Motor neuron (in vitro differentiated cells): ENCODE measurements around the gene ABCG1. TPM values are rescaled to one million over a fixed set of nuclear protein-coding genes. Genes with fewer than 3 reads are reported as not detected.

Experiments
- ATAC-seq, 8 experiments: fragments of 200-7000 bp; cut with Tn5 transposase; replicated peaks in 6 of 8; 2 replicates each; pipeline ENCODE4 v1.8.0; 2021; ENCODE audit warnings: mild to moderate bottlenecking in 8 of 8, moderate library complexity in 8 of 8
- H3K27ac ChIP-seq, 2 donors: fragments of 250-450 bp; sonication (Bioruptor Pico); 2 replicates each; pipeline ENCODE4 v1.9.0; 2021; ENCODE audit warnings: antibody characterized with exemption in 2 of 2, mild to moderate bottlenecking in 2 of 2, moderate library complexity in 1 of 2
- H3K4me1 ChIP-seq, 2 donors: fragments of 250-450 bp; sonication (Bioruptor Pico); replicated peaks in 1 of 2; 2 replicates each; pipeline ENCODE4 v1.6.1; 2021; ENCODE audit warnings: antibody characterized with exemption in 2 of 2, mild to moderate bottlenecking in 2 of 2, moderate library complexity in 1 of 2
- H3K4me3 ChIP-seq, 5 donors: fragments of 250-450 bp; sonication (Bioruptor Pico); 2 replicates each; pipeline ENCODE4 v1.9.0; 2021; ENCODE audit warnings: antibody characterized with exemption in 5 of 5, mild to moderate bottlenecking in 5 of 5, moderate library complexity in 4 of 5
- WGBS, 10 experiments: fragments of 450-650 bp; shearing (Covaris generic); methylation state at CpG; one replicate each; pipeline ENCODE4 v1.0.0; 2022; 5-methylcytosine and 5-hydroxymethylcytosine counted together
- in situ Hi-C, 9 experiments: fragments of 400-800 bp; cut with MboI; loops; one replicate each; pipeline ENCODE4 v1.15.0; 2021; ENCODE audit warnings: low sequenced_read_pairs in 9 of 9, low pct_unique_long_range_greater_than_20kb in 2 of 9; ENCODE audit not compliant: unreplicated experiment in 9 of 9
- total RNA-seq, 8 experiments: library from RNA; unstranded; fragments of 300-600 nt; gene quantifications; 2 replicates each; pipeline versions ENCODE4 v1.2.3 to v1.2.4, GENCODE V29; 2022

The ABCG1 gene
- total RNA-seq, 8 experiments from 2014 or later, result 0.36 to 26.7 (median 2.8) TPM

DNA sequence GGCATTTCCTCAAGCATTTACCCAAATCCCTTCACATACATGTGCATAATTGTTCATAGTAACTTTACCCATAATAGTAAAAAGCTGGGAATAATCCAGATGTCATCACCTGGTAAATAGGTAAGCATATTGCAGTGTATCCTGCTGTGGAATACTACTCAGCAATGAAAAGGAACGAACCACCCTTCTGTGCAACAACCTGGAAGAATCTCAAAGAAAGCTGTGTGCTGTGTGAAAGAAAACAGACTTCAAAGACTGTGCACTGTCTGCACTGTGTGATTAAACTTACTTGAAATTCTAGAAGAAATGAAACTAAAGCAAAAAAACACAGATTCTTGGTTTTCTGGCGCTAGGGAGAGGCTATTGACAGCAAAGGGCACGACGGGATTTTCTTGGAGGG is 118.3 kb downstream of the ABCG1 start:
- no peak for ATAC-seq
- in situ Hi-C loops, result no loop called here
- WGBS, 10 experiments, result 33 to 100% (median 88%) methylated on average over 1 to 4 of the region's 4 CpGs; no CpG with 5 or more reads in 1 of the 10 experiments
- peaks cover 4 to 18% of the 10 kb centered on the region in 2 donors for H3K4me1 ChIP-seq
- no peak overlapping the region for H3K4me3 ChIP-seq
- H3K27ac ChIP-seq, result no peak overlapping the region

DNA sequence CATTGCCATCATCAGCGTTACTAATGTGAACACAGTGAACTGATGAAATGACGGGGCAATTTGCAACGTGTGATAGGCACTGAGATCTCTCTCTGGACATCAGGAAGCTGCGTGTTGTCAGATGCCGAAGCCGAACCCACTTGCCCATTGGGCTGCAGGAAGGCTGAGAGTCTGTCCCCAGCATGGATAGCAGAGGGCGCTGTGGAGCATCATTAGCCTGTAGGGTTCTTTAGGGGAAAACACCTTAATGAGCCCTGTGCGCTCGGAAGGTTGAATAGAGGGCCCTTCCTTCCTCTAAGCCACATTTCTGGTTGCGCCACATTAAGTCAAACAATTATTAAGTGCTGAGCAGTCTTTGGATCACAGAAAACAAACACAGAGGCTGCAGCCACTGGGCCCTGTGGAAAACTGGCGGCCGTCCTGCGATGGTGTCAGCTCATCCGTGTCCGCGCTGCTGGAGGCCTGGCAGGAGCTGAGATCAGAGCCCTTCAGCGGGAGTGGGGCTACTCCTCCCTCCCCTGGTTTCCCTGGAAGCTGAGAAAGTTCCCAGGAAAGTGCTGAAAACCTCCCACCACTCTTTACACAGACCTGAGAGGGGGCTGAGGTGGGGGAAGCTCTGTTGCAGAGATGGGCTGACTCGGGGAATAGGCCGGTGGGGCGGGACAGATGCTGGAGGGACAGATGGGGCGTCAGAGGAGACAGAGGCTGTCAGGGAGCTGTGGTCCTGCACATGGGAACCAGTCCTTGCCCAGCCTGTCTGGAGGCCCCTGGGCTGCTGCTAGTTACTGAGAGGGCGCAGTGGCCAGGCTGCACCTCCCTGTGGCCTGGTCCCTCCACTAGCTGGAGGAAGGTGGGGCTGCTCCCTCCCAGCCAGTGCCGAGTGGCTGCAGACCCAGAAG is 119.1 kb downstream of the ABCG1 start:
- peak; percentile 41 to 87 (median 84) for ATAC-seq
- Histone ChIP-seq H3K4me3 (no peak overlapping the region), H3K4me1 (peaks cover 4 to 18% of the 10 kb centered on the region in 2 donors), H3K27ac (peak overlapping the region in 1 of 2 donors; percentile 27)
- WGBS, 10 experiments, result 0 to 68% (median 22%) methylated on average over 1 to 13 of the region's 23 CpGs; no CpG with 5 or more reads in 2 of the 10 experiments
- in situ Hi-C loops, result no loop called here

DNA sequence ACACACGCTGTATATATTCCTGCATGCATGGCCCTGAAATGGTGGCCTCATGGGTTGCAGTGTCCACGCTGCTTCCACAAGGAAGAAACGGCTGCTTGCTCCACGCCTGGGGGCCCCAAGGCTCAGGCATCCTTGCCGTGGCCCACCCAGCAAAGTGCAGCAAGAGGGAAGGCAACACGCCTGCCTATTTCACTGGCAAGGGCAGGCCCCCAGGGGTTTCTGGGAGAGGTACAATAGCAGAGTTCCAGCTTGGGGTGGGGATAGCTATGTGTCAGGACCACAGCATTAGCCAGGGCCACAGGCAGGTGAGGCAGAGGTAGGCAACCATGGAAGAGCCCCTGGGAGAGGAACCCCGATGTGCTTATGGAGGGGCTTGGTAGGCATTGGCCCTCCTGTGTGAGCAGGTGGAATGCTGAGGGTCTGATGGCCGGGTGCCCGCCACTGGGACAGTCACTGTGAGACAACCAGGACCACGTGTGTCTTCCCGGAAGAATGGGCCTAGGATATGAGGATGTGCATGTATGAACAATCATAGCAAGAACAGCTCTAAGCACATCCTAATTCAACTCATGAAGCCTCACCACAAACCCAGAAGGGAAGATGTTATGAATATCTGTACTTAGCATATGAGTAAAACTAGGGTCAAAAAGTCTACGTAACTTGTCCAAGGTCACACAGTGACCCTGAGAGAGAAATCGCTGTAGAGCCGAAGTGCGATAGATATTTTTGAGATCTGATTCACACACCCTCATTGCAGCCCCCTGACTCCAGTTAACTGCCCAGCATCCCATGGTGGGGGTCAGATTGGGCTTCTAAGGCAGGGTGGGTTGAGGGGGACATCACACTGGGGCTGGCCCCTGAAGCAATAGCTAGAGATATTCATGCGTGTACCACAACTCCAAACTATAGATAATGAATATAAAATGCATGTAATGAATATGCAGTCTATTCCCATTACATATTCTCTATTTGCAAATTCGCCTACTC is 120.1 kb downstream of the ABCG1 start:
- H3K27ac ChIP-seq, result peak overlapping the region in 1 of 2 donors; percentile 27
- WGBS, 10 experiments, result 30 to 100% (median 91%) methylated on average over 1 to 10 of the region's 17 CpGs; no CpG with 5 or more reads in 3 of the 10 experiments
- in situ Hi-C loops, result no loop called here
- H3K4me3 ChIP-seq, result no peak overlapping the region
- H3K4me1 ChIP-seq, result peaks cover 4 to 18% of the 10 kb centered on the region in 2 donors
- no peak for ATAC-seq

DNA sequence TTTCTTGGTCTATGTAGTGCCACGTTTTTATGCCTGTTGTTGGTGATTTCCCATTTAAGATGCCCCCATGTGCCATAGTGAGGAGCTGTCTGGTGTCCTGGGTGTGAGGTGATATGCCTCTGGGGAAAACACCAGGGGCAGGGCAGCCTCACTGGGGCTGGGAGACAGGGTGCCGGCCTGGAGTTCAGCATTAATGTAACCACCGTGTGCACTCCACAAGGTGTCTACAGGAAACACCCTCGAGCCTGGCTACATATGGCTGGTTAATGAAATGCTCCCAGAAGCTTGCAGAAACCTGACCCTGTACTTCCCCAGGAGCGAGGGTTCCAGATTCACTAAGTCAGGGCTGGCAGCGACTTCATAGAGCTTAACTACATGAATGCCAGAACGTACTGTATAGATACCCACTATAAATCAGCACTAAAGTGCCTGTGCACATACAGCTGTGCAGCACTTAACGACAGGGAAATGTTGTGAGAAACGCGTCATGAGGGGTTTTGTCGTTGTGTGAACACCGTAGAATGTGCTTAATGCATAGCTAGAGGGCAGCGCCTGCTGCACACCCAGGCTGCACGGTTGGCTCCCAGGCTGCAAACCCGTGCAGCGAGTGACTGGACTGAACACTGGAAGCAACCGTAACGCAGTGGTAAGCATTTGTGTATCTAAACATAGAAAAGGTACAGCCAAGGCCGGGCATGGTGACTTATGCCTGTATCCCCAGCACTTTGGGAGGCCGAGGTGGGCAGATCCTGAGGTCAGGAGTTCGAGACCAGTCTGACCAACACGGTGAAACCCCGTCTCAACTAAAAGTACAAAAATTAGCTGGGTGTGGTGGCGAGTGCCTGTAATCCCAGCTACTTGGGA is 121.5 kb downstream of the ABCG1 start:
- H3K4me3 ChIP-seq, result no peak overlapping the region
- peak in 1 of 8 experiments; percentile 58 for ATAC-seq
- H3K27ac ChIP-seq, result no peak overlapping the region
- in situ Hi-C loops, result no loop called here
- 18 to 98% (median 64%) methylated on average over 2 to 18 of the region's 24 CpGs; no CpG with 5 or more reads in 2 of the 10 experiments for WGBS, 10 experiments
- peaks cover 4 to 18% of the 10 kb centered on the region in 2 donors for H3K4me1 ChIP-seq

DNA sequence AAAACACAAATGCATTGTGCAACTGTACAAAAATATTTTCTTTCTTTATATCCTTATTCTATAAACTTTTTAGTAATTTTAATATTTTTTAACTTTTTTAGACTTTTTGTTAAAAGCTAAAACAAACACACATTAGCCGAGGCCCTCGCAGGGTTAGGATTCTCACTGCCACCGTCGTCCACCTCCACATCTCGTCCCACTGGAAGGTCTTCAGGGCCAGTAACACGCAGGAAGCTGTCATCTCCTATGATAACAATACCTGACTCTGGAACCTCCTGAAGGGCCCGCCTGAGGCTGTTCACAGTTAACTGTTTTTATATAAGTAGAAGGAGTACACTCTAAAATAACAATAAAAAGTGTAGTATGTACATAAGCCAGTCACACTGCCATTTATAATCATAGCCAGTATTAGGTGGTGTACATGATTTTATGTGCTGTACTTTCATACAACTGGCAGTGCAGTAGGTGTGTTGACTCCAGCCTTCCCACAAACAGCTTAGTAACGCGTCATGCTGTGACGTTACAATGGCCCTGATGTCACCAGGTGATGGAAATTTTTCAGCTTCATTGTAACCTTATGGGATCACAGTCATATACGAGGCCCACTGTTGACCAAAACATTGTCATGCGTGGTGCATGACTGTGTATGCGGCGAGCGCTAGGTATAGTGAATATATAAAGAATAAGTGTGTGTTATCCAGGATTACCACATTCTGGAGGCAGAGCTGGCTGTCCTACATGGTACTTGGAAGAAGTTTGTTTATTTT is 123.0 kb downstream of the ABCG1 start:
- Histone ChIP-seq H3K4me1 (peaks cover 4 to 13% of the 10 kb centered on the region in 2 donors), H3K4me3 (no peak overlapping the region), H3K27ac (no peak overlapping the region)
- 30 to 100% (median 87%) methylated on average over 2 to 14 of the region's 15 CpGs; no CpG with 5 or more reads in 1 of the 10 experiments for WGBS, 10 experiments
- in situ Hi-C loops, result no loop called here
- no peak for ATAC-seq

DNA sequence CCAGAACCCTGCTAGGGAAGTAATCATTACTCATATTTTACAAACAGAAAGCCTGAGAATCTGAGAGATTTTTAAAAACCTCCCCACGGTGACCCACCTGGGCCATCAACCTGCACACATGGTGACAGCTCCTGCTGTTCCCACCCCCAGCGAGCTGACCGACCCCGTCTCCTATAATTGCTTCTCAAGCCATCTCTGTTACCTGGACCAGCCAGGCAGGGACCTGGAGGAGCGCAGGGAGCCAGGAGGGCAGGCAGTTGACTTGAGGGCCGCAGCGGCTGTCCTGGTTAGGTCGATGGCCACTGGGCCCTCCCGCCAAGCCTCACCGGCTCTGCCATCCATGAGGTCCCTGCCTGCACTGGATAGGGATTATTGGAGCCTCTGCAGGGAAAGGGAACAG is 124.2 kb downstream of the ABCG1 start:
- WGBS, 10 experiments, result 16 to 90% (median 81%) methylated on average over 1 to 8 of the region's 10 CpGs; no CpG with 5 or more reads in 5 of the 10 experiments
- ATAC-seq, result no peak
- Histone ChIP-seq H3K27ac (no peak overlapping the region), H3K4me3 (no peak overlapping the region), H3K4me1 (peaks cover 4 to 9% of the 10 kb centered on the region in 2 donors)
- in situ Hi-C loops, result no loop called here

DNA sequence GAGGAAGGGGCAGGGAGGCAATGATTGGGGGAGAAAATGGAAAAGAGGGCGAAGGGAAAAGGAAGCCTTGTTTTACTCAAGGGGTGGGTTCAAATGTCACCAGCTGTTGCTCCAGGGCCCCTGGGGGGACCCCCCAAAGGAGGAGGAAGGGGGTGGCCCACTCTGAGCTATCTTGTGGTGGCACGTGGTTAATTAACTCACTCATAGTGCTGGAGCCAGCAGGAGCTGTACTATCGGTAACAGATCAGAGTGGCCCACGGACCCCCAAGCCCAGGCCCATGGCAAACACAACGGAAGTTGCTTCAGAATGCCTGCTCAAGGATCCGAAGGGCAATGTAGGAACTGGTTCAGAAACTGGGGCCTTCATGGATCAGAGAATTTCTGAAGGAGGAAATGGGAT is 124.6 kb downstream of the ABCG1 start:
- H3K4me3 ChIP-seq, result no peak overlapping the region
- no peak for ATAC-seq

DNA sequence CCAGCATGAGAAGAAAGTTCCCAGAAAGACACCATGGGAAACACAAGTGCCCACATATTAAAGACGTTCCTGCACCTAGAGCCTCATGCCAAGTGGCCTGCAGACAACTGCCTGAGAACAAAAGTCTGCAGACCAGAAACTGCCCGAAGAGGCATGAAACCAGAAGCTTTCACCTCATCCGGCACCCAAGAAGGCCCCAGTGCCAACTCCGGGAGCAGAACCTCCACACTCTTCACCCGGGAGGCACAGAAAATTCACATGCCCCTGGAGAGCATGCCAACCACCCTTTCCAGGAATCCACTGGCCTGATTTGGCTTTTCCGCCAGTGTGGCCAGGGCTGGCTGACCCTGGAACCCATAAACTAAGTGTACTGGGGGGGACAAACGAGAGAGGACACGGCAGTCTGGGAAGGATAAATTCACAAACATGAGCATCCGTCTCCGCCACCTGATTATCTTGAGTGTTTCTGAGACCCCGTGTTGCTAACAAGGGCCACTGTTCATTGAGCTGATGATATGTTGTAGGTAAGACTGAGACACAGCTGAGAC is 125.1 kb downstream of the ABCG1 start:
- Histone ChIP-seq H3K27ac (no peak overlapping the region), H3K4me1 (no peaks in the 10 kb centered on the region), H3K4me3 (no peak overlapping the region)
- 10 to 100% (median 83%) methylated on average over 1 to 10 of the region's 11 CpGs; no CpG with 5 or more reads in 4 of the 10 experiments for WGBS, 10 experiments
- in situ Hi-C loops, result no loop called here
- no peak for ATAC-seq

More for the DNA sequence above, 124.6 kb downstream of the ABCG1 start:
- peaks cover 2 to 4% of the 10 kb centered on the region in 2 donors for H3K4me1 ChIP-seq
- H3K27ac ChIP-seq, result no peak overlapping the region
- in situ Hi-C loops, result no loop called here
- WGBS, 10 experiments, result 34 to 82% (median 80%) methylated on average over 1 to 4 of the region's 6 CpGs; no CpG with 5 or more reads in 4 of the 10 experiments

DNA sequence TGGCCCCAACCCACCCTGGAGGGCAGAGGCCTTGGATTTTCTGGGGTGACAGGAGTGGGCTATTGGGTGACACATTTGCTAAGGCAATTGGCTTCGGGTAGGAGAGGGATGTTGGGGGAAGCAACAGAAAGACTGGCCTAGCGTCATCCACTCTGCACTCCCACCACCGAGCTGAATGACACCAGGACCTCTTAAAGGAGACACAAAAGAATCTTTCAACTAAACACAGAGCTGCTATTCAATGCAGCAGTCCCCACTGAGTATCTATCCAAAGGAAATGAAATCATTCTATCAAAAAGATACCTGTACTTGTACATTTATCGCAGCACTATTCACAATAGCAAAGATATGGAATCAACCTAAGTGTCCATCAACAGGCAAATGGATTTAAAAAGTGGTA is 125.7 kb downstream of the ABCG1 start:
- no peak overlapping the region for H3K27ac ChIP-seq
- no peak for ATAC-seq
- in situ Hi-C loops, result no loop called here
- no peaks in the 10 kb centered on the region for H3K4me1 ChIP-seq
- WGBS, 10 experiments, result 51 to 100% (median 75%) methylated on average over 1 to 4 of the region's 4 CpGs; no CpG with 5 or more reads in 5 of the 10 experiments
- H3K4me3 ChIP-seq, result no peak overlapping the region

DNA sequence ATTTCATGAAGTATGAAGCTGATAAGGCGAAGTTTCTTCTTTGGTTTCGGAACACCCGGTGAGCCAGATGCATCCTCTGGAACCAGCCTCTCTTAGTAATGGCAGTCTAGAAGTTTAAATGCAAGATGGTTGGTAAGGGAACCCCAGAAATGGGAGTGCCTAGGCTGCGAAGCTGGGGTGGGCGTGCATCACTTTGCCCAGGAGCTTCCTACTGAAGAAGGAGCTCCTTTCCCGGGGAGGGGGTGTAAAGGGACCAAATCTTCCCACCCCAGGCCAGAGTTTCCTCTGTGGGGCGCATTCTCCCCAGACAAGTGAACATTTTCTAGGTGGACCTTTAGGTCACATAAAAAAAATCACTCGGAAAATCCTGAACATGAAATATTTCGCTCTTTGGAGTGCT is 127.5 kb downstream of the ABCG1 start:
- no peak overlapping the region for H3K27ac ChIP-seq
- H3K4me3 ChIP-seq, result no peak overlapping the region
- peaks cover 0 to 12% of the 10 kb centered on the region in 2 donors for H3K4me1 ChIP-seq
- ATAC-seq, result no peak
- WGBS, 10 experiments, result 64 to 92% (median 83%) methylated on average over 2 to 7 of the region's 9 CpGs; no CpG with 5 or more reads in 1 of the 10 experiments
- in situ Hi-C loops, result no loop called here
